Measurements from ENCODE around the gene FCAMR.
"Not testable (repeated sequence)": the region's sequence is repeated elsewhere in the genome, so short reads cannot be mapped to it uniquely, and the experiment has no call there.

Gene FCAMR

DNA sequence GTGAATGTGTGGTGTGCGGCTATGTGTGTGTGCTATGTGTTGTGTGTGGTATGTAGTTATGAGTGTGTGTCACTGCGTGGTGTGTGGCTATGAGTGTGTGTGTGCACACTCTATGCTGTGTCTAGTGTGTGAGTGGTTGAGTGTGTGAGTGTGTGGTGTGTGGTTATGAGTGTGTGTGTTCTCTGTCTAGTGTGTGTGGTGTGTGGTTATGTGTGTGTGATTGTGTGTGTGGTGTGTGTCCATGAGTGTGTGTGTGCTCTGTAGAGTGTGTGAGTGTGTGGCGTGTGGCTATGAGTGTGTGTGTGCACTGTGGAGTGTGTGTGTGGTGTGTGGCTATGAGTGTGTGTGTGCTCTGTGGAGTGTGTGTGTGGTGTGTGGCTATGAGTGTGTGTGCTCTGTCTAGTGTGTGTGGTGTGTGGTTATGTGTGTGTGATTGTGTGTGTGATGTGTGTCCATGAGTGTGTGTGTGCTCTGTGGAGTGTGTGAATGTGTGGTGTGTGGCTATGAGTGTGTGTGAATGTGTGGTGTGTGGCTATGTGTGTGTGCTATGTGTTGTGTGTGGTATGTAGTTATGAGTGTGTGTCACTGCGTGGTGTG is 46.2 kb downstream of the FCAMR start:
- H2AFZ ChIP-seq (ENCODE audit: low read depth, low read length); H3K4me3 ChIP-seq (ENCODE audit: insufficient read depth in 1 of 2, low read depth in 1 of 2, low read length in 2 of 2); H4K91ac ChIP-seq (ENCODE audit: low read length); H3K79me1 ChIP-seq (replicated peaks; ENCODE audit: low read length, poor library complexity, severe bottlenecking); H2BK15ac ChIP-seq (ENCODE audit: low read depth, poor library complexity, severe bottlenecking); H4K8ac ChIP-seq (ENCODE audit: low read length); H3K9me3 ChIP-seq (ENCODE audit: control insufficient read depth, low read length); H3K18ac ChIP-seq (ENCODE audit: low read depth in 1 of 2, low read length in 2 of 2); H3K4me1 ChIP-seq (ENCODE audit: control insufficient read depth, insufficient read depth, low read depth, low read length); H3K23ac ChIP-seq (ENCODE audit: low read length in 2 of 2); H2AK5ac ChIP-seq (ENCODE audit: low read length, severe bottlenecking); H2BK12ac ChIP-seq (ENCODE audit: low read length in 2 of 2); H3K36me3 ChIP-seq (ENCODE audit: control insufficient read depth in 1 of 2, insufficient read depth in 2 of 2, low read depth in 1 of 2, low read length in 2 of 2); H2BK120ac ChIP-seq (ENCODE audit: low read depth, low read length); H3K4me2 ChIP-seq (ENCODE audit: low read length, poor library complexity, severe bottlenecking); DNase-seq; H3K4ac ChIP-seq (ENCODE audit: low read depth in 1 of 2, low read length in 2 of 2); H3K9ac ChIP-seq (ENCODE audit: low read length); H3K27ac ChIP-seq (ENCODE audit: low read length, poor library complexity, severe bottlenecking); H2BK5ac ChIP-seq (ENCODE audit: low read depth, low read length, poor library complexity, severe bottlenecking): not testable (repeated sequence)
- peak overlapping the region in 1 of 2 experiments; percentile 87 for H3K14ac ChIP-seq (ENCODE audit: low read length in 2 of 2)
- WGBS = 82% methylated on average over 4 of the region's 4 CpGs
- peaks cover 4 to 17% of the 10 kb centered on the region in 2 experiments for H3K27me3 ChIP-seq (ENCODE audit: control insufficient read depth in 1 of 2, insufficient read depth in 1 of 2, low read length in 2 of 2)

DNA sequence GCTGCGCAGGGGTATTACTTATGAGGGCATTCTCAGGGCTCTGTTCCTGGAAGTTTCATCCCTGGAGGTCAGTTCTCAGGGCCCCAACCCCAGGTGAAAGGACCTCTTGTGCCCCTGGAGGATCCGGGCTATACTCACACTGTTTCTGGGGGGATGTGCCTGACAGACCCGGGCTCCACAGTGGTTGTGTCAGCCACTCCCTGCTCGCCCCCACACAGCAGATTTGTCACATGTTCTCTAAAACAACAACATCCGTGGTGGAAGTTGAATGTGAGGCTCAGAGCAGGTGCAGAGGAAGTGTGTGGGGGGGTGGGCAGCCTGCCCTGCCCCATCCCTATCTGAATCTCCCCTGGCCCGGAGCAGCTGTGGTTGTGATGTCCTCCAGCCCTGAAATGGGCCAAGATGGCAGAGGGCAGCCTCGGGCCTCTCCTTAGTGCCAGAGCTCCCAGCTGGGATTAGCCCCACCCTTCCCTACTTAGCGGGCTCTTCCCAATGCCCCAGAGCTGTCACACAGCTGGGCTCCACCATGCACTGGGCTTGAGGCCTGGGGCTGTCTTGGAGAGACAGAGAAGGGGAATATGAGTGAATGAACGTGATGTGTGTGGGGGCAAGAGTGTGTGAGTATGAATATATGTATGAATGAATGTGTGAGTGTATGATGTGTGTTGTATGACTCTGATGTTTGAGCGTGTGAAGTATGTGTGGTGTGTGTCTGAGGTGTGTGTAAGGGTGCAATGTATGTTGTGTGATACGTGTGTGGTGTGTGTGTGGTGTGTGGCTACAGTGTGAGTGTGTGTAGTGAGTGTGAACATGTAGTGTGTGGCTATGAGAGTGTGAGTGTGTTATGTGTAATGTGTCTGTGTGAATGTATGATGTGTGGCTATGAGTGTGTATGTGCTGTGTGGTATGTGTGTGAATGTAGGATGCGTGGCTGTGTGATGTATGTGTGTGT is 47.0 kb downstream of the FCAMR start:
- Histone ChIP-seq H3K14ac (ENCODE audit: low read length in 2 of 2) (no peak overlapping the region), H2BK120ac (ENCODE audit: low read depth, low read length) (no peak overlapping the region), H2AFZ (ENCODE audit: low read depth, low read length) (no peak overlapping the region), H4K8ac (ENCODE audit: low read length) (no peak overlapping the region), H2BK5ac (ENCODE audit: low read depth, low read length, poor library complexity, severe bottlenecking) (no peak overlapping the region), H3K36me3 (ENCODE audit: control insufficient read depth in 1 of 2, insufficient read depth in 2 of 2, low read depth in 1 of 2, low read length in 2 of 2) (no peaks in the 10 kb centered on the region), H2BK12ac (ENCODE audit: low read length in 2 of 2) (no peak overlapping the region), H3K9me3 (ENCODE audit: control insufficient read depth, low read length) (no peaks in the 10 kb centered on the region), H3K9ac (ENCODE audit: low read length) (no peak overlapping the region), H3K4ac (ENCODE audit: low read depth in 1 of 2, low read length in 2 of 2) (no peak overlapping the region), H3K4me2 (ENCODE audit: low read length, poor library complexity, severe bottlenecking) (no peak overlapping the region), H2BK15ac (ENCODE audit: low read depth, poor library complexity, severe bottlenecking) (no peak overlapping the region), H2AK5ac (ENCODE audit: low read length, severe bottlenecking) (no peak overlapping the region), H3K4me3 (ENCODE audit: insufficient read depth in 1 of 2, low read depth in 1 of 2, low read length in 2 of 2) (no peak overlapping the region), H4K91ac (ENCODE audit: low read length) (no peak overlapping the region), H3K23ac (ENCODE audit: low read length in 2 of 2) (no peak overlapping the region), H3K4me1 (ENCODE audit: control insufficient read depth, insufficient read depth, low read depth, low read length) (no peaks in the 10 kb centered on the region), H3K79me1 (replicated peaks; ENCODE audit: low read length, poor library complexity, severe bottlenecking) (no peaks in the 10 kb centered on the region), H3K18ac (ENCODE audit: low read depth in 1 of 2, low read length in 2 of 2) (no peak overlapping the region), H3K27me3 (ENCODE audit: control insufficient read depth in 1 of 2, insufficient read depth in 1 of 2, low read length in 2 of 2) (peaks cover 4 to 18% of the 10 kb centered on the region in 2 experiments), H3K27ac (ENCODE audit: low read length, poor library complexity, severe bottlenecking) (no peak overlapping the region)
- no peak for DNase-seq
- 91% methylated on average over 10 of the region's 12 CpGs for WGBS

DNA sequence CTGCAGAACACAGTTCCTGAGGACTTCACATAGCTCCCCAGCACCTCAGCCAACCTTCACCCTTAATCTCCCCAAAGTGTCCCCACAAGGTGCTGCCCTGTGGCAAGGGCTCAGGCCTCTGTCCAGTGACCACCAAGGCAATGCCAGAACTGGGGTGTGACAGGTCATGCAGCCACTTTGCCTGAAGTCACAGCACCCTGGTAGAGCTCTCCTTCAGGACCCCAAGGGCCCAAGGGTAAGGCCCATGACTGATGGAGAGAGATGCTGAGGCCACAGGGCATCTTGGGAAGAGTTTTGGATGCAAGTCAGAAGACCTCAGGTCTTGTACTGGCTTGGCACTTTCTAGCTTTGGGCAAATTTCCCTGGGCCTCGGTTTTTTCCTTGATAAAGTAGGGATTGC is 47.7 kb downstream of the FCAMR start:
- Histone ChIP-seq H4K91ac (ENCODE audit: low read length) (no peak overlapping the region), H3K36me3 (ENCODE audit: control insufficient read depth in 1 of 2, insufficient read depth in 2 of 2, low read depth in 1 of 2, low read length in 2 of 2) (no peaks in the 10 kb centered on the region), H3K14ac (ENCODE audit: low read length in 2 of 2) (no peak overlapping the region), H3K27me3 (ENCODE audit: control insufficient read depth in 1 of 2, insufficient read depth in 1 of 2, low read length in 2 of 2) (peaks cover 4 to 21% of the 10 kb centered on the region in 2 experiments), H3K9me3 (ENCODE audit: control insufficient read depth, low read length) (no peaks in the 10 kb centered on the region), H2AK5ac (ENCODE audit: low read length, severe bottlenecking) (no peak overlapping the region), H3K4me2 (ENCODE audit: low read length, poor library complexity, severe bottlenecking) (no peak overlapping the region), H4K8ac (ENCODE audit: low read length) (no peak overlapping the region), H2BK120ac (ENCODE audit: low read depth, low read length) (no peak overlapping the region), H3K4ac (ENCODE audit: low read depth in 1 of 2, low read length in 2 of 2) (no peak overlapping the region), H3K9ac (ENCODE audit: low read length) (no peak overlapping the region), H3K18ac (ENCODE audit: low read depth in 1 of 2, low read length in 2 of 2) (no peak overlapping the region), H2AFZ (ENCODE audit: low read depth, low read length) (no peak overlapping the region), H2BK15ac (ENCODE audit: low read depth, poor library complexity, severe bottlenecking) (no peak overlapping the region), H2BK12ac (ENCODE audit: low read length in 2 of 2) (no peak overlapping the region), H3K79me1 (replicated peaks; ENCODE audit: low read length, poor library complexity, severe bottlenecking) (no peaks in the 10 kb centered on the region), H3K4me3 (ENCODE audit: insufficient read depth in 1 of 2, low read depth in 1 of 2, low read length in 2 of 2) (no peak overlapping the region), H3K27ac (ENCODE audit: low read length, poor library complexity, severe bottlenecking) (no peak overlapping the region), H2BK5ac (ENCODE audit: low read depth, low read length, poor library complexity, severe bottlenecking) (no peak overlapping the region), H3K23ac (ENCODE audit: low read length in 2 of 2) (no peak overlapping the region), H3K4me1 (ENCODE audit: control insufficient read depth, insufficient read depth, low read depth, low read length) (no peaks in the 10 kb centered on the region)
- WGBS = 62% methylated on average over 1 of the region's 1 CpG
- DNase-seq = no peak

DNA sequence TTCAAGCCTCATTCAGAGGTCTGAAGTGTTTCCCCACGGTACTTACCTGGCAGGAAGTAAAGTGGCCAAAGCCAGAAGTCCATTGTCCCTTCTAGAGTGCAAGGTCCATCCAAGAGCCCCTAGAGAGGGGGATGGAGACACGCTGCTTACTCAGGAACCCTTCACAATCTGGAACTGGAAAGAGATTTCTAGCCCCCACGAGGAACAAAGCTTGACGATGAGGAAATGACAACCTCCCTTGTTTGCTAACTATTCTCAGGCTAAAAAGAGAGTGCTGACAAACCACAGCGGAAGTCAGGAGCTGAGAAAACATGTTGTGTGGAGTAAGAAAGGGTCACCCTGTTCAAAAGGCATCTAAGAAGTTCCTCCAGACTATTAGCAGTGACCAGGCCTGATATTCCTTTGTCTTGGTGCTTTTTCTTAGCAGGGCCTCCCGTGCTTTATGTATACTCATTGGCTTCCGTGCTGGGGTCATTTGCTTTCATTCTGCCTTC is 48.4 kb downstream of the FCAMR start, which contains the start of gene FCMR:
FCMR (minus strand) TSS at position 170 of the 494 bp plus-strand sequence; CDS start at position 83, 87 bp downstream.
- Histone ChIP-seq H3K9ac (ENCODE audit: low read length) (no peak within 1 kb of the TSS), H3K4me1 (ENCODE audit: control insufficient read depth, insufficient read depth, low read depth, low read length) (no peaks in the 10 kb centered on the region), H3K36me3 (ENCODE audit: control insufficient read depth in 1 of 2, insufficient read depth in 2 of 2, low read depth in 1 of 2, low read length in 2 of 2) (no peaks in the 10 kb centered on the region), H3K9me3 (ENCODE audit: control insufficient read depth, low read length) (no peaks in the 10 kb centered on the region), H3K4me2 (ENCODE audit: low read length, poor library complexity, severe bottlenecking) (no peak within 1 kb of the TSS), H3K27me3 (ENCODE audit: control insufficient read depth in 1 of 2, insufficient read depth in 1 of 2, low read length in 2 of 2) (peaks cover 4 to 27% of the 10 kb centered on the region in 2 experiments), H2BK12ac (ENCODE audit: low read length in 2 of 2) (no peak within 1 kb of the TSS), H3K23ac (ENCODE audit: low read length in 2 of 2) (no peak within 1 kb of the TSS), H4K8ac (ENCODE audit: low read length) (no peak within 1 kb of the TSS), H3K18ac (ENCODE audit: low read depth in 1 of 2, low read length in 2 of 2) (no peak within 1 kb of the TSS), H2AFZ (ENCODE audit: low read depth, low read length) (no peak within 1 kb of the TSS), H3K79me1 (replicated peaks; ENCODE audit: low read length, poor library complexity, severe bottlenecking) (no peaks in the 10 kb centered on the region), H2BK15ac (ENCODE audit: low read depth, poor library complexity, severe bottlenecking) (no peak within 1 kb of the TSS), H3K4ac (ENCODE audit: low read depth in 1 of 2, low read length in 2 of 2) (no peak within 1 kb of the TSS), H3K27ac (ENCODE audit: low read length, poor library complexity, severe bottlenecking) (no peak within 1 kb of the TSS), H2BK5ac (ENCODE audit: low read depth, low read length, poor library complexity, severe bottlenecking) (no peak within 1 kb of the TSS), H2BK120ac (ENCODE audit: low read depth, low read length) (no peak within 1 kb of the TSS), H4K91ac (ENCODE audit: low read length) (no peak within 1 kb of the TSS), H3K14ac (ENCODE audit: low read length in 2 of 2) (no peak within 1 kb of the TSS), H2AK5ac (ENCODE audit: low read length, severe bottlenecking) (no peak within 1 kb of the TSS), H3K4me3 (ENCODE audit: insufficient read depth in 1 of 2, low read depth in 1 of 2, low read length in 2 of 2) (no peak within 1 kb of the TSS)
- WGBS = 69% methylated on average over 6 of the region's 7 CpGs
- no peak for DNase-seq

Measured in mesenchymal stem cell (in vitro differentiated cells and primary cell).